ENCODE data around the gene ARHGAP24. TPM values are rescaled to one million over a fixed set of nuclear protein-coding genes. Genes with fewer than 3 reads are reported as not detected.

ARHGAP24 gene
- total and polyA plus RNA-seq, 2 donors (not counting 3 experiments of a cell fraction or from before 2014, with no cell fraction given) = 52.1 to 79.4 TPM

DNA sequence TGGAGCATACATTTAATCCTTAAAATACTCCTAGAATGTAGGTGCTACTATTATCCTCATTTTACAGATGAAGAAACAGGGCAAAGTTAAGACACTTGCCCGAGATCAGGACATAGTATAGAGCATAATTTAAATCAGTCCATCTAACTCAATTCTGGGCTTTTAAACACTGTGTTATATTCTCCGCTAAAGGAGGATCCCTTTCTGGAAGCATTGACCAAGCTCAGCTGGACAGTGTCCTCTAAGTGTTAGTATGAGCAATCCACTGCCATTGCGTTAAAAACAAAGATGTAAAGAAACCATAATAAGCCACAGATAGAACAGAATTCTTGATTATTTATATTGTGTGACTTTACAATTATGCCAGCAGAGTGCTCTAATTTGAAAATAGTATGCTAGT, 207.0 kb downstream of the ARHGAP24 start:
- Histone ChIP-seq H4K20me1 (replicated peaks; ENCODE audit: control insufficient read depth, extremely low read depth, insufficient read depth, low read length) (no peaks in the 10 kb centered on the region), H3K27ac (ENCODE audit: insufficient read depth, low read depth, low read length) (no peak overlapping the region), H3K4me3 (replicated peaks in 1 of 3; ENCODE audit: insufficient read depth in 1 of 3, low read depth in 1 of 3, low read length in 3 of 3) (no peak overlapping the region), H3K36me3 (ENCODE audit: control insufficient read depth in 2 of 2, extremely low read depth in 1 of 2, insufficient read depth in 2 of 2, low read length in 2 of 2) (no peaks in the 10 kb centered on the region), H3K4me1 (ENCODE audit: control insufficient read depth, extremely low read depth, insufficient read depth, low read length) (no peaks in the 10 kb centered on the region), H3K27me3 (ENCODE audit: control insufficient read depth in 2 of 2, insufficient read depth in 2 of 2, low read length in 2 of 2) (peaks cover 2 to 35% of the 10 kb centered on the region in 2 experiments), H2AFZ (ENCODE audit: low read depth, low read length) (no peak overlapping the region), H3K9me3 (replicated peaks; ENCODE audit: control insufficient read depth, insufficient read depth, low read length) (no peaks in the 10 kb centered on the region), H3K9me1 (replicated peaks; ENCODE audit: control insufficient read depth, extremely low read depth, insufficient read depth, low read length) (no peaks in the 10 kb centered on the region), H3K79me2 (ENCODE audit: control insufficient read depth, insufficient read depth, low read length) (no peaks in the 10 kb centered on the region), H3K4me2 (ENCODE audit: insufficient read depth, low read length) (no peak overlapping the region), H3K9ac (replicated peaks; ENCODE audit: extremely low read depth, insufficient read depth, low read length) (no peak overlapping the region)
- DNase-seq (ENCODE audit: low read depth, low spot score) (no peak), FAIRE-seq (no peak)
- no TSS peak for BruUV-seq (replicated peaks)
- ChIA-PET POLR2A (no interaction called here), CTCF (interaction anchor here (0.9 to 1.7 kb wide), 2 partner anchors 10 to 66 kb away, joined by 3 read pairs; no protein-coding TSS in a partner anchor)
- dilution Hi-C loops (cut with MboI; ENCODE audit: extremely low pct_ligation_motif_present, low sequenced_read_pairs) (no loop called here), intact Hi-C loops (cut with micrococcal nuclease) (no loop called here)
- TF ChIP-seq, protein P1, sequence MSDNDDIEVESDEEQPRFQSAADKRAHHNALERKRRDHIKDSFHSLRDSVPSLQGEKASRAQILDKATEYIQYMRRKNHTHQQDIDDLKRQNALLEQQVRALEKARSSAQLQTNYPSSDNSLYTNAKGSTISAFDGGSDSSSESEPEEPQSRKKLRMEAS (IDR thresholded peaks at IDR 0.05; ENCODE audit: insufficient read depth, insufficient read length) = no peak

DNA sequence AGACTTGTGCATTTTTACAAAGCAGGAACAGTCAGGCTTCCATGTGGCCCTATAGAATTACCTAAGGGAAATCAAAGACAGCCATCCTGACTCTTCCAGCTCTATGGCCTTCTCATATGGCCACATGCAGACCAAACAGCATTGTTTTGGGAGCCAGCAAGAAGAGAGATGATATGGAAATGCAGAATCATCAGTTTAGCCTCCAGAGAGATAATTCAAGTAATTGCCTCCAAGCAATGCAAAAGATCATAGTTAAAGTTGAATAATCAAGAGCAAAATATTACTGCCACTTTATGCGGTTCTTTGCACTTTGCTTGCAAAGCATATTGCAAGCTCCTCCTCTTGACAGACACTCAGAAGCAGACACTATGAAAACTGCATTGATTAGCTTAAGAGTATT, 207.4 kb downstream of the ARHGAP24 start:
- no peaks in the 10 kb centered on the region for H3K4me1 ChIP-seq (ENCODE audit: control insufficient read depth, extremely low read depth, insufficient read depth, low read length)
- intact Hi-C loops (cut with micrococcal nuclease) = no loop called here
- dilution Hi-C loops (cut with MboI; ENCODE audit: extremely low pct_ligation_motif_present, low sequenced_read_pairs) = no loop called here
- H3K4me2 ChIP-seq (ENCODE audit: insufficient read depth, low read length) = no peak overlapping the region
- H3K36me3 ChIP-seq (ENCODE audit: control insufficient read depth in 2 of 2, extremely low read depth in 1 of 2, insufficient read depth in 2 of 2, low read length in 2 of 2) = no peaks in the 10 kb centered on the region
- TF ChIP-seq MYC (IDR thresholded peaks at IDR 0.05; ENCODE audit: low read depth, low read length) (no peak), POLR2A (IDR thresholded peaks at IDR 0.05; ENCODE audit: low read depth, low read length) (no peak), FOS (IDR thresholded peaks at IDR 0.05; ENCODE audit: borderline replicate concordance, insufficient read depth, low read length) (no peak), GATA2 (IDR thresholded peaks at IDR 0.05; ENCODE audit: insufficient read depth, insufficient read length, low read depth, low read length) (no peak), POLR2AphosphoS5 (IDR thresholded peaks at IDR 0.05; ENCODE audit: insufficient read depth, low read depth, low read length) (no peak), JUN (IDR thresholded peaks at IDR 0.05; ENCODE audit: borderline replicate concordance, insufficient read depth, insufficient read length, low read depth) (no peak), EZH2 (IDR thresholded peaks at IDR 0.05; ENCODE audit: borderline replicate concordance, low read depth, low read length, severe bottlenecking) (no peak)
- TF ChIP-seq, protein P1 (IDR thresholded peaks at IDR 0.05; ENCODE audit: insufficient read depth, insufficient read length) = no peak
- TF ChIP-seq, protein P2, sequence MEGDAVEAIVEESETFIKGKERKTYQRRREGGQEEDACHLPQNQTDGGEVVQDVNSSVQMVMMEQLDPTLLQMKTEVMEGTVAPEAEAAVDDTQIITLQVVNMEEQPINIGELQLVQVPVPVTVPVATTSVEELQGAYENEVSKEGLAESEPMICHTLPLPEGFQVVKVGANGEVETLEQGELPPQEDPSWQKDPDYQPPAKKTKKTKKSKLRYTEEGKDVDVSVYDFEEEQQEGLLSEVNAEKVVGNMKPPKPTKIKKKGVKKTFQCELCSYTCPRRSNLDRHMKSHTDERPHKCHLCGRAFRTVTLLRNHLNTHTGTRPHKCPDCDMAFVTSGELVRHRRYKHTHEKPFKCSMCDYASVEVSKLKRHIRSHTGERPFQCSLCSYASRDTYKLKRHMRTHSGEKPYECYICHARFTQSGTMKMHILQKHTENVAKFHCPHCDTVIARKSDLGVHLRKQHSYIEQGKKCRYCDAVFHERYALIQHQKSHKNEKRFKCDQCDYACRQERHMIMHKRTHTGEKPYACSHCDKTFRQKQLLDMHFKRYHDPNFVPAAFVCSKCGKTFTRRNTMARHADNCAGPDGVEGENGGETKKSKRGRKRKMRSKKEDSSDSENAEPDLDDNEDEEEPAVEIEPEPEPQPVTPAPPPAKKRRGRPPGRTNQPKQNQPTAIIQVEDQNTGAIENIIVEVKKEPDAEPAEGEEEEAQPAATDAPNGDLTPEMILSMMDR (IDR thresholded peaks at IDR 0.05; ENCODE audit: extremely low read depth in 1 of 2, insufficient read depth in 1 of 2, low read depth in 1 of 2, low read length in 2 of 2) = no peak
- H3K27ac ChIP-seq (ENCODE audit: insufficient read depth, low read depth, low read length) = no peak overlapping the region
- FAIRE-seq (no peak), DNase-seq (ENCODE audit: low read depth, low spot score) (no peak)
- no peak overlapping the region for H2AFZ ChIP-seq (ENCODE audit: low read depth, low read length)
- ChIA-PET CTCF (interaction anchor here (1.7 kb wide), 1 partner anchor 66 kb away, joined by 3 read pairs; no protein-coding TSS in a partner anchor), POLR2A (no interaction called here)
- H3K9ac ChIP-seq (replicated peaks; ENCODE audit: extremely low read depth, insufficient read depth, low read length) = no peak overlapping the region
- H3K9me1 ChIP-seq (replicated peaks; ENCODE audit: control insufficient read depth, extremely low read depth, insufficient read depth, low read length) = no peaks in the 10 kb centered on the region
- BruUV-seq (replicated peaks) = no TSS peak
- no peaks in the 10 kb centered on the region for H3K79me2 ChIP-seq (ENCODE audit: control insufficient read depth, insufficient read depth, low read length)
- no peaks in the 10 kb centered on the region for H4K20me1 ChIP-seq (replicated peaks; ENCODE audit: control insufficient read depth, extremely low read depth, insufficient read depth, low read length)
- H3K27me3 ChIP-seq (ENCODE audit: control insufficient read depth in 2 of 2, insufficient read depth in 2 of 2, low read length in 2 of 2) = peaks cover 2 to 31% of the 10 kb centered on the region in 2 experiments
- H3K4me3 ChIP-seq (replicated peaks in 1 of 3; ENCODE audit: insufficient read depth in 1 of 3, low read depth in 1 of 3, low read length in 3 of 3) = no peak overlapping the region
- no peaks in the 10 kb centered on the region for H3K9me3 ChIP-seq (replicated peaks; ENCODE audit: control insufficient read depth, insufficient read depth, low read length)

Measured in endothelial cell of umbilical vein (primary cell).